Sigmoid colon (tissue), 4 donors: ENCODE results near the gene MINDY4B.

Experiments
- POLR2A ChIP-seq, 2 donors: fragments of 450-650 bp; IDR thresholded peaks; one replicate each; pipeline ENCODE4 v1.6.1; 2016; ENCODE audit warnings: antibody characterized with exemption in 2 of 2, mild to moderate bottlenecking in 2 of 2, moderate library complexity in 2 of 2
- POLR2AphosphoS5 ChIP-seq, 4 donors: sonication (generic); formaldehyde crosslinking; IDR thresholded peaks; one replicate each; pipeline ENCODE4 v1.6.1; 2017; ENCODE audit warnings: antibody characterized with exemption in 4 of 4
- TF ChIP-seq, protein P1 (sequence below), 4 experiments: fragments of 450-650 bp in 3 of 4; fragments of 200-600 bp in 1 of 4; IDR thresholded peaks; one replicate each; pipeline ENCODE4 v1.5.1; 2016 to 2019; ENCODE audit warnings: antibody characterized with exemption in 4 of 4, mild to moderate bottlenecking in 3 of 4, moderate library complexity in 2 of 4

DNA sequence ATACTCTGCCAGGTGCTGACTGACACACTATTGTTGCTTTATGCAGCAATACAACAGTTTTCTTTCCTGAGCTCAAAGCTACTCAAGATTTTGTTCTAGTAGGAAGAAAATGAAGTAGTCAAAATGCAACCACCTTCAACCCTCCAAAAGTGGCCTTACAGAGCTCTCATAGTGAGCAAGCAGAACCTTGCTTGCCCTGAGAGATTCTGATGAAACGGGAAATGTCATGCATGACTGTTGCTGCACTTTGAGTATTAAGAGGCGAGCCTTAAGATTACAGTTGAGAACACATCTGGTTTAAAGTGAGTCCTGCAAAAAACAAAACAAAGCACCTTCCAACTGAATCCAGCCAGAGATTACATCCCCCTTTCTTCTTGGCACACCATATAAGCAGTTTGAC is 29.7 kb downstream of the MINDY4B start:
- TF ChIP-seq POLR2A (IDR thresholded peaks at IDR 0.05) (no peak), POLR2AphosphoS5 (IDR thresholded peaks at IDR 0.05) (no peak)
- TF ChIP-seq, protein P1, sequence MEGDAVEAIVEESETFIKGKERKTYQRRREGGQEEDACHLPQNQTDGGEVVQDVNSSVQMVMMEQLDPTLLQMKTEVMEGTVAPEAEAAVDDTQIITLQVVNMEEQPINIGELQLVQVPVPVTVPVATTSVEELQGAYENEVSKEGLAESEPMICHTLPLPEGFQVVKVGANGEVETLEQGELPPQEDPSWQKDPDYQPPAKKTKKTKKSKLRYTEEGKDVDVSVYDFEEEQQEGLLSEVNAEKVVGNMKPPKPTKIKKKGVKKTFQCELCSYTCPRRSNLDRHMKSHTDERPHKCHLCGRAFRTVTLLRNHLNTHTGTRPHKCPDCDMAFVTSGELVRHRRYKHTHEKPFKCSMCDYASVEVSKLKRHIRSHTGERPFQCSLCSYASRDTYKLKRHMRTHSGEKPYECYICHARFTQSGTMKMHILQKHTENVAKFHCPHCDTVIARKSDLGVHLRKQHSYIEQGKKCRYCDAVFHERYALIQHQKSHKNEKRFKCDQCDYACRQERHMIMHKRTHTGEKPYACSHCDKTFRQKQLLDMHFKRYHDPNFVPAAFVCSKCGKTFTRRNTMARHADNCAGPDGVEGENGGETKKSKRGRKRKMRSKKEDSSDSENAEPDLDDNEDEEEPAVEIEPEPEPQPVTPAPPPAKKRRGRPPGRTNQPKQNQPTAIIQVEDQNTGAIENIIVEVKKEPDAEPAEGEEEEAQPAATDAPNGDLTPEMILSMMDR (IDR thresholded peaks at IDR 0.05) = no peak
